Measurements from ENCODE around the gene SPSB4. TPM values are rescaled to one million over a fixed set of nuclear protein-coding genes. Genes with fewer than 3 reads are reported as not detected.

The SPSB4 gene
- total and polyA plus RNA-seq, 2 of the 8 experiments (the other 6 are each of a cell fraction or from before 2014, with no cell fraction given), result 15.1 to 17.2 TPM

DNA sequence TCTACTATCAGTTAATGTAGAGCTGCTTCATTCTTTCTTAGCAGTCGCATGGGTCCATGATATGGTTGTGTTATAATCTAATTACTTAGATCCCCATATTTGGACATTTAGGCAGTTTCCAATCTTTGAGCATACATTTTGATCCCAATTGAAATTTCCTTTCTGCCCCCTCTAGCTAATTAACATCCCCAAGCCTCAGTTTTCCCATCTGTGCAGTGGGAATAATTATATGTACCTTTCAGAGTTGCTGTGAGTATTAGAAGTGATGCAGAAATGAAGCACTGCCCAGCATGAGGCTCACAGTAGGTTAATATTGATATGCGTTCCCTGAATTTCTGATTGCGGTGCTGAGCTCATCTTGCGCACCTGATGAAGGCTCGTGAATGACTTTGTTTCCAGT is 21.8 kb downstream of the SPSB4 start:
- DNase-seq (ENCODE audit: low read depth in 1 of 2, low spot score in 2 of 2), result no peak
- Histone ChIP-seq H2BK20ac (ENCODE audit: low read length) (no peak overlapping the region), H3K79me2 (ENCODE audit: control insufficient read depth in 1 of 2, insufficient read depth in 2 of 2, low read length in 2 of 2) (peaks cover 0 to 7% of the 10 kb centered on the region in 2 experiments; a peak in 1 of 4 replicates), H2AK5ac (ENCODE audit: low read depth, low read length) (no peak overlapping the region), H3K56ac (replicated peaks; ENCODE audit: insufficient read length, low read depth, low read length) (no peak overlapping the region), H3K14ac (ENCODE audit: insufficient read length) (no peak overlapping the region), H4K91ac (replicated peaks; ENCODE audit: insufficient read length, low read length) (no peak overlapping the region), H3K36me3 (ENCODE audit: control insufficient read depth in 2 of 4, insufficient read depth in 4 of 4, low read length in 3 of 4) (no peaks in the 10 kb centered on the region), H4K8ac (ENCODE audit: extremely low read depth, insufficient read depth, low read length) (no peak overlapping the region), H2BK5ac (ENCODE audit: low read depth, low read length) (no peak overlapping the region), H3K9ac (replicated peaks in 1 of 4; ENCODE audit: extremely low read depth in 1 of 4, low read depth in 3 of 4, low read length in 3 of 4) (no peak overlapping the region), H3K23me2 (ENCODE audit: low read depth, low read length) (no peaks in the 10 kb centered on the region), H3K18ac (ENCODE audit: extremely low read depth, low read length) (no peak overlapping the region), H2BK12ac (ENCODE audit: low read depth, low read length) (peak overlapping the region; percentile 12), H2BK120ac (replicated peaks; ENCODE audit: low read depth, low read length) (no peak overlapping the region), H4K5ac (ENCODE audit: insufficient read length, low read depth, low read length) (no peak overlapping the region), H3K79me1 (ENCODE audit: low read depth, low read length) (peaks cover 7% of the 10 kb centered on the region; the same call in 1 of the 2 replicates), H2BK15ac (ENCODE audit: low read length) (no peak overlapping the region), H3K4me2 (ENCODE audit: insufficient read depth in 1 of 2, low read depth in 2 of 2, low read length in 2 of 2) (no peak overlapping the region; a peak in 1 of 4 replicates), H2AFZ (ENCODE audit: low read length) (no peak overlapping the region), H3K23ac (ENCODE audit: insufficient read length) (no peak overlapping the region), H3K4ac (replicated peaks; ENCODE audit: insufficient read length, low read depth, low read length) (no peak overlapping the region), H3K9me3 (ENCODE audit: insufficient read depth in 2 of 2, low read depth in 1 of 2, low read length in 1 of 2) (no peaks in the 10 kb centered on the region), H3K4me1 (replicated peaks in 1 of 4; ENCODE audit: control insufficient read depth in 3 of 4, insufficient read depth in 4 of 4, low read length in 3 of 4) (peaks cover 43 to 72% (median 58%) of the 10 kb centered on the region in 4 experiments), H4K20me1 (replicated peaks in 1 of 2; ENCODE audit: control insufficient read depth in 1 of 2, insufficient read depth in 2 of 2, low read length in 2 of 2) (peaks cover 0 to 2% of the 10 kb centered on the region in 2 experiments), H3K4me3 (ENCODE audit: extremely low read depth in 1 of 4, insufficient read depth in 2 of 4, low read depth in 3 of 4, low read length in 4 of 4) (no peak overlapping the region), H3K27ac (ENCODE audit: low read depth, low read length) (no peak overlapping the region), H3K27me3 (replicated peaks in 1 of 4; ENCODE audit: control insufficient read depth in 3 of 4, extremely low read depth in 1 of 4, insufficient read depth in 3 of 4, low read length in 3 of 4) (peaks cover 0 to 18% (median 8%) of the 10 kb centered on the region in 4 experiments; a peak in 4 of 7 replicates)
- WGBS, 2 experiments (ENCODE audit: extremely low coverage in 1 of 2, insufficient coverage in 1 of 2, insufficient read length in 1 of 2, insufficient replicate concordance in 2 of 2, low coverage in 1 of 2, low lambda C conversion rate in 2 of 2, missing lambda C conversion rate in 1 of 2), result 90% methylated on average over 5 of the region's 5 CpGs; no CpG with 5 or more reads in 1 of the 2 experiments
- POLR2A ChIA-PET (ENCODE audit: partially characterized antibody), result interaction anchor here (1.0 kb wide), 1 partner anchor 9 kb away, joined by 3 read pairs; no protein-coding TSS in a partner anchor
- FAIRE-seq, result no peak
- CTCF ChIA-PET (ENCODE audit: partially characterized antibody), result interaction anchor here (1.2 to 29.1 kb wide), 6 partner anchors 14 to 77 kb away, joined by 3 to 333 read pairs (median 42); partner anchors contain the start of gene SPSB4
- TF ChIP-seq BCL11A (IDR thresholded peaks at IDR 0.05; ENCODE audit: low read depth in 2 of 2, low read length in 2 of 2) (no peak), CBX5 (IDR thresholded peaks at IDR 0.05; ENCODE audit: low read depth, low read length) (no peak), KDM1A (IDR thresholded peaks at IDR 0.05; ENCODE audit: borderline replicate concordance, low read length) (peak; percentile 82), SIN3A (conservative IDR thresholded peaks at IDR 0.05 in 1 of 2, IDR thresholded peaks at IDR 0.05 in 1 of 2; ENCODE audit: low read depth in 1 of 2, low read length in 2 of 2) (no peak), HDAC2 (IDR thresholded peaks at IDR 0.05; ENCODE audit: borderline replicate concordance in 1 of 2, low read depth in 2 of 2, low read length in 2 of 2) (peak in 1 of 2 experiments; percentile 50; a peak in 1 of 4 replicates), EZH2 (IDR thresholded peaks at IDR 0.05; ENCODE audit: low read depth, low read length, severe bottlenecking) (no peak), TEAD4 (IDR thresholded peaks at IDR 0.05; ENCODE audit: low read depth, low read length) (no peak), PHF8 (conservative IDR thresholded peaks at IDR 0.05; ENCODE audit: low read depth, low read length) (no peak)

Data from H1 (cell line).